NCI-H345 (cell line): Measurements from ENCODE around the gene GRID2.
A peak's percentile ranks its signal among the peaks of the same experiment; 100 is the strongest.

Experiments
- DNase-seq: peaks from one replicate; lab custom pipeline; 2025; lab: John Stamatoyannopoulos, UW

The GRID2 gene

GRCh38 chr4:93751411-93751810 lies 1447.6 kb downstream of the GRID2 start:
- DNase-seq = no peak

- DNase-seq = no peak
Observed at GRCh38 chr4:93756101-93756500, 1452.3 kb downstream of the GRID2 start.

GRCh38 chr4:93759506-93759905 lies 1455.7 kb downstream of the GRID2 start:
- no peak for DNase-seq

GRCh38 chr4:93760284-93760683 lies 1456.5 kb downstream of the GRID2 start:
- no peak for DNase-seq

GRCh38 chr4:93761286-93761685 lies 1457.5 kb downstream of the GRID2 start:
- no peak for DNase-seq

- DNase-seq = peak; percentile 22
Observed at GRCh38 chr4:93764639-93765246, 1461.0 kb downstream of the GRID2 start.

- DNase-seq = no peak
Observed at GRCh38 chr4:93767917-93768316, 1464.2 kb downstream of the GRID2 start.

GRCh38 chr4:93770201-93770600 lies 1466.4 kb downstream of the GRID2 start:
- no peak for DNase-seq

GRCh38 chr4:93771640-93772411 lies 1468.1 kb downstream of the GRID2 start:
- DNase-seq = no peak

GRCh38 chr4:93772858-93773257 lies 1469.1 kb downstream of the GRID2 start:
- no peak for DNase-seq

GRCh38 chr4:93775551-93775950 lies 1471.8 kb downstream of the GRID2 start:
- no peak for DNase-seq

- DNase-seq = no peak
Observed at GRCh38 chr4:93776386-93777080, 1472.8 kb downstream of the GRID2 start.

GRCh38 chr4:93777081-93777460 lies 1473.3 kb downstream of the GRID2 start:
- DNase-seq = no peak

GRCh38 chr4:93779228-93779627 lies 1475.5 kb downstream of the GRID2 start:
- DNase-seq = no peak

GRCh38 chr4:93780080-93780479 lies 1476.3 kb downstream of the GRID2 start:
- no peak for DNase-seq

- DNase-seq = no peak
Observed at GRCh38 chr4:93781198-93781597, 1477.4 kb downstream of the GRID2 start.

- no peak for DNase-seq
Observed at GRCh38 chr4:93786149-93786548, 1482.4 kb downstream of the GRID2 start.

- DNase-seq = no peak
Observed at GRCh38 chr4:93788712-93789111, 1484.9 kb downstream of the GRID2 start.

GRCh38 chr4:93791570-93792195 lies 1487.9 kb downstream of the GRID2 start:
- DNase-seq = peak; percentile 56

- no peak for DNase-seq
Observed at GRCh38 chr4:93802045-93802444, 1498.3 kb downstream of the GRID2 start.

GRCh38 chr4:93809773-93810172 lies 1506.0 kb downstream of the GRID2 start:
- no peak for DNase-seq

- peak; percentile 10 for DNase-seq
Observed at GRCh38 chr4:93810340-93810992, 1506.7 kb downstream of the GRID2 start.
